Activated T-helper 9 cell treated with anti-CD3 and anti-CD28 coated beads, Interleukin-2, amount 50 U/mL, for 16 hours (primary cell): ENCODE results near the gene C3orf20.

Source experiments
- DNase-seq: peaks from one replicate; pipeline ENCODE4 v3.0.0-alpha.2; 2020; ENCODE audit warnings: low read depth

Gene C3orf20

GRCh38 chr3:14816359-14816758 lies 141.4 kb downstream of the C3orf20 start:
- no peak for DNase-seq

DNA sequence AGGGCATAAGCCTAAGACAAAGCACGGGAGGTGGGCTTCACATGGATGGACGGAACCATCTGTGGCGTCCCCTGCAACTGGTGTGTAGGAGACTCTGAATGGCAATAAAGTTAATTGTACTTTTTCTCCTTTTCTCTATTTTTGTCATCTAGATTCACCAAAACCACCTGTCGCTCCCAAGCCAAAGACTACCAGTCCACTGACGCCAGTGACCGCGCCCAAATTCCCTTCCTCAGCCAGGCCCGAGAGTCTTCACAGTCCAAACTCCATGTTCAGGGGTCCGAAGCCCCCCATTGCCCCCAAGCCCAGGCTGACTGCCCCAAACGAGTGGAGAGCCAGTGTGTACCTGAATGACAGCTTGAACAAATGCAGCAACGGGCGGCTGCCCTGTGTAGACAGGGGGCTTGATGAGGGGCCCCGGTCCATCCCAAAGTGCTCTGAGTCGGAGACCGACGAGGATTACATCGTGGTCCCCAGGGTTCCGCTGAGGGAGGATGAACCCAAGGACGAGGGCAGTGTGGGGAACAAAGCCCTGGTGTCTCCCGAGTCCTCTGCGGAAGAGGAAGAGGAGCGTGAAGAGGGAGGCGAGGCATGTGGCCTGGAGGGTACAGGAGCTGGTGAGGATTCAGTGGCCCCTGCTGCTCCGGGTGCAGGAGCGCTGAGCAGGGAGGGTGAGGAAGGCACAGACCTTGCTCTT lies 144.0 kb downstream of the C3orf20 start, which contains the start of gene FGD5:
FGD5 (plus strand) TSS at position 159 of the 697 bp plus-strand sequence; CDS start at position 269, 110 bp downstream.
- no peak for DNase-seq

- DNase-seq, result no peak
Observed at GRCh38 chr3:14819671-14820070, 144.7 kb downstream of the C3orf20 start.

GRCh38 chr3:14820156-14820555 lies 145.2 kb downstream of the C3orf20 start:
- no peak for DNase-seq

- no peak for DNase-seq
Observed at GRCh38 chr3:14821151-14821550, 146.2 kb downstream of the C3orf20 start.

DNA sequence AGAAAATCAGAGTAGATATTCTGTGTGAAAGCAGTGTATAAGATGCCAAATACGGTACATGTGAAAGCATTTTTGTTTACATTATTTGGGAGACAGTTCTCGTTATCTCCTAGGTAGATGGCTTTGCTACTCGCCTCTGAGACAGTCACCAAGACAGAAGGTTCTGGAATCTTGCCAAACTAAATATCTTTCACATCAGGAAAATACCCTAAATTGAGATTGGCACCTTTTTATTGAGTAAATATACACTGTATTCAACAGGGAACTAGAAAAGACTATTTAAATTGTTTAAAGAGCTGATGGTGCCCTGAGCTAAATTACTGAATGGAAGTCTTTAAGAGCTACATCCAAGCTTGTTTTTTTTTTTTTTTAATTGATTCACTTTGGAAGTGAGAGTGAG lies 147.2 kb downstream of the C3orf20 start:
- DNase-seq, result no peak
